HCT116 (cell line): ENCODE results near the gene TRRAP. TPM values are rescaled to one million over a fixed set of nuclear protein-coding genes. Genes with fewer than 3 reads are reported as not detected.

ENCODE experiments used
- ATAC-seq: fragments of 200-7000 bp; cut with Tn5 transposase; 2 replicates; pipeline ENCODE4 v1.9.1; 2020; ENCODE audit warnings: mild to moderate bottlenecking, moderate library complexity
- BruUV-seq: library from RNA; stranded (reverse); fragments of 400-500 nt; replicated peaks from 2 replicates; lab custom pipeline; 2021; lab: Mats Ljungman, UMichigan
- CTCF ChIA-PET: fragments of 300-600 bp; sonication (Branson Sonifier 250); formaldehyde crosslinking; loops from one replicate; lab custom pipeline; 2021; ENCODE audit warnings: antibody characterized with exemption; lab: Charles Lee
- POLR2A ChIA-PET: fragments of 300-600, 350-600 bp; sonication (Branson Sonifier 250); formaldehyde crosslinking; loops from one replicate; lab custom pipeline; 2021; ENCODE audit warnings: antibody characterized with exemption; lab: Charles Lee
- RAD21 ChIA-PET, 2 experiments: fragments of 300-600 bp; sonication (Branson Sonifier 250); formaldehyde crosslinking; loops; one replicate each; lab custom pipeline; 2023; ENCODE audit warnings: low total read pairs in 2 of 2; ENCODE audit not compliant: uncharacterized antibody in 2 of 2, unreplicated experiment in 2 of 2, low non-redundant PET in 1 of 2; lab: Charles Lee
- DNase-seq: peaks from one replicate; pipeline ENCODE4 v3.0.0-alpha.2; 2010; ENCODE audit warnings: low read depth, low spot score
- H2AFZ ChIP-seq: fragments of 200-600 bp; shearing (Covaris generic), sonication (generic); 2 replicates; pipeline ENCODE4 v1.6.1; 2017; ENCODE audit warnings: low read depth, mixed run types, mixed read lengths, antibody characterized with exemption, low read length; ENCODE audit not compliant: poor library complexity, severe bottlenecking
- H3K27ac ChIP-seq: 2 replicates; pipeline ENCODE4 v1.5.1; 2012; ENCODE audit warnings: low read depth, low read length
- H3K27me3 ChIP-seq: fragments of 200-600 bp; sonication (generic); 2 replicates; pipeline ENCODE4 v1.6.1; 2016; ENCODE audit warnings: mixed run types, low read length, mixed read lengths; ENCODE audit not compliant: insufficient read depth
- H3K36me3 ChIP-seq, 2 experiments: fragments of 200-500 bp in 1 of 2; fragments of 200-600 bp in 1 of 2; sonication (Bioruptor generic) in 1 of 2; sonication (generic) in 1 of 2; 2 replicates each; pipeline versions ENCODE4 v1.5.1 to v1.6.1; 2014 to 2016; ENCODE audit warnings: low read length in 2 of 2, inconsistent platforms in 1 of 2, mixed read lengths in 1 of 2, mixed run types in 1 of 2; ENCODE audit not compliant: insufficient read depth in 2 of 2, control insufficient read depth in 1 of 2
- H3K4me1 ChIP-seq, 2 experiments: fragments of 200-600 bp in 1 of 2; sonication (generic) in 1 of 2; 2 replicates each; pipeline versions ENCODE4 v1.5.1 to v1.6.1; 2012 to 2017; ENCODE audit warnings: low read length in 2 of 2, inconsistent platforms in 1 of 2, mild to moderate bottlenecking in 1 of 2, mixed read lengths in 1 of 2, mixed run types in 1 of 2, moderate library complexity in 1 of 2; ENCODE audit not compliant: insufficient read depth in 2 of 2, control insufficient read depth in 1 of 2
- H3K4me2 ChIP-seq: fragments of 200-600 bp; sonication (generic); 2 replicates; pipeline ENCODE4 v1.6.1; 2017; ENCODE audit warnings: mixed run types, low read length, mixed read lengths
- H3K4me3 ChIP-seq, 2 experiments: fragments of 200-600 bp in 1 of 2; sonication (generic) in 1 of 2; replicated peaks in 1 of 2; 2 replicates each; pipeline ENCODE4 v1.5.1; 2011 to 2016; ENCODE audit warnings: low read length in 2 of 2, control low read depth in 1 of 2, low read depth in 1 of 2, mild to moderate bottlenecking in 1 of 2, mixed read lengths in 1 of 2, mixed run types in 1 of 2
- H3K79me2 ChIP-seq: fragments of 200-600 bp; sonication (generic); 2 replicates; pipeline ENCODE4 v1.6.1; 2017; ENCODE audit warnings: mild to moderate bottlenecking, mixed run types, low read length, moderate library complexity, mixed read lengths; ENCODE audit not compliant: insufficient read depth
- H3K9ac ChIP-seq: fragments of 200-600 bp; sonication (generic); 2 replicates; pipeline ENCODE4 v1.6.1; 2016; ENCODE audit warnings: low read length, mixed read lengths
- H3K9me2 ChIP-seq: fragments of 200-600 bp; sonication (generic), shearing (Covaris generic); 2 replicates; pipeline ENCODE4 v1.6.1; 2017; ENCODE audit warnings: mixed run types, mild to moderate bottlenecking, moderate library complexity; ENCODE audit not compliant: insufficient read depth
- H3K9me3 ChIP-seq, 2 experiments: fragments of 200-500 bp in 1 of 2; fragments of 200-600 bp in 1 of 2; sonication (Bioruptor generic) in 1 of 2; sonication (generic) in 1 of 2; 2 replicates each; pipeline ENCODE4 v1.6.1; 2014 to 2017; ENCODE audit warnings: low read length in 2 of 2, mixed read lengths in 2 of 2, inconsistent platforms in 1 of 2, low read depth in 1 of 2, mild to moderate bottlenecking in 1 of 2, mixed run types in 1 of 2, moderate library complexity in 1 of 2; ENCODE audit not compliant: control insufficient read depth in 1 of 2, insufficient read depth in 1 of 2
- H4K20me1 ChIP-seq: fragments of 200-600 bp; sonication (generic), shearing (Covaris generic); 2 replicates; pipeline ENCODE4 v1.6.1; 2017; ENCODE audit warnings: mixed run types, mild to moderate bottlenecking, moderate library complexity; ENCODE audit not compliant: insufficient read depth
- CBX3 ChIP-seq: IDR thresholded peaks from 2 replicates; pipeline ENCODE4 v1.6.1; 2012; ENCODE audit warnings: low read depth
- EGR1 ChIP-seq: IDR thresholded peaks from 2 replicates; pipeline ENCODE4 v1.6.1; 2012; ENCODE audit warnings: low read depth
- EZH2phosphoT487 ChIP-seq: fragments of 200-600 bp; IDR thresholded peaks from 2 replicates; pipeline ENCODE4 v1.6.1; 2018; ENCODE audit warnings: antibody characterized with exemption, borderline replicate concordance
- POLR2AphosphoS5 ChIP-seq: IDR thresholded peaks from 2 replicates; pipeline ENCODE4 v1.6.1; 2011; ENCODE audit warnings: mild to moderate bottlenecking, low read depth, low read length, moderate library complexity
- RAD21 ChIP-seq: IDR thresholded peaks from 2 replicates; pipeline ENCODE4 v1.6.1; 2012; ENCODE audit warnings: low read depth, mild to moderate bottlenecking
- ZNF274 ChIP-seq: fragments of 200-500 bp; sonication (Bioruptor generic); IDR thresholded peaks from 2 replicates; pipeline ENCODE4 v1.6.1; 2014; ENCODE audit warnings: mild to moderate bottlenecking, low read depth, low read length, inconsistent platforms
- intact Hi-C: fragments of 100-400 bp; cut with micrococcal nuclease; formaldehyde crosslinking; loops from 2 replicates; pipeline ENCODE4 v1.10.0; 2022
- total RNA-seq: library from RNA; stranded (reverse); gene quantifications from one replicate; pipeline ENCODE4 v1.2.1, GENCODE V29; 2021; ENCODE audit not compliant: unreplicated experiment
- TF ChIP-seq, protein P1 (sequence below): IDR thresholded peaks from 2 replicates; pipeline ENCODE4 v1.6.1; 2012; ENCODE audit warnings: low read depth
- TF ChIP-seq, protein P2 (sequence below), 3 experiments: fragments of 200-600 bp in 1 of 3; sonication (generic) in 1 of 3; IDR thresholded peaks in 2 of 3; conservative IDR thresholded peaks in 1 of 3; 2 replicates each; pipeline ENCODE4 v1.5.1; 2012 to 2017; ENCODE audit warnings: low read depth in 2 of 3, low read length in 2 of 3, antibody characterized with exemption in 1 of 3, borderline replicate concordance in 1 of 3, control low read depth in 1 of 3, mild to moderate bottlenecking in 1 of 3, mixed read lengths in 1 of 3, mixed run types in 1 of 3, moderate library complexity in 1 of 3; ENCODE audit not compliant: insufficient read depth in 1 of 3
- TF ChIP-seq, protein P3 (sequence below): IDR thresholded peaks from 2 replicates; pipeline ENCODE4 v1.6.1; 2012

TRRAP gene
- total RNA-seq, 1 experiment from 2014 or later: 44.5 TPM

DNA sequence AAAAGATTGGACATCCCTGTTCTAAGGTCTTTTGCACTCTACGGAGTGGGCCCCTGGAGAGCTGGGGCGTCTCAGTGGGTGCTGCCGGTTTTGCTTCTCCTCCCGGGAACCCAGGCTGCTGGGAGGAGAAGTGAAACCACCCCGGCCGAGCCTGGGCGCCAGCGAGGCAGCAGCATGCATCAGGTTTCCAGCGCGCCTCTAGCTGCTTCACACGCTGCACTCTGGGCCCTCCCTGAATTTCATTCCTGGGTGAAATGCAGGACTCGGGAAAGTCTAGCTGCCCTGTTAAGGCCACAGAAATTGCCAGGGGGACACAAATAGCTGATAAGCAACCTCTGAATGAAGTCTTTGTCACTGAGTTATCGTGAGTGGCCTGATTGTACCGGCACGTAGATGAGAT lies 127.4 kb downstream of the TRRAP start:
- H3K4me1 ChIP-seq: no peaks in the 10 kb centered on the region
- ChIA-PET RAD21 (no interaction called here), CTCF (no interaction called here), POLR2A (no interaction called here)
- H4K20me1 ChIP-seq: no peaks in the 10 kb centered on the region
- no peak for ATAC-seq
- H3K9me2 ChIP-seq: no peaks in the 10 kb centered on the region
- H3K4me2 ChIP-seq: no peak overlapping the region
- DNase-seq: no peak
- no peak for TF ChIP-seq POLR2AphosphoS5
- TF ChIP-seq CBX3: no peak
- TF ChIP-seq, protein P1, sequence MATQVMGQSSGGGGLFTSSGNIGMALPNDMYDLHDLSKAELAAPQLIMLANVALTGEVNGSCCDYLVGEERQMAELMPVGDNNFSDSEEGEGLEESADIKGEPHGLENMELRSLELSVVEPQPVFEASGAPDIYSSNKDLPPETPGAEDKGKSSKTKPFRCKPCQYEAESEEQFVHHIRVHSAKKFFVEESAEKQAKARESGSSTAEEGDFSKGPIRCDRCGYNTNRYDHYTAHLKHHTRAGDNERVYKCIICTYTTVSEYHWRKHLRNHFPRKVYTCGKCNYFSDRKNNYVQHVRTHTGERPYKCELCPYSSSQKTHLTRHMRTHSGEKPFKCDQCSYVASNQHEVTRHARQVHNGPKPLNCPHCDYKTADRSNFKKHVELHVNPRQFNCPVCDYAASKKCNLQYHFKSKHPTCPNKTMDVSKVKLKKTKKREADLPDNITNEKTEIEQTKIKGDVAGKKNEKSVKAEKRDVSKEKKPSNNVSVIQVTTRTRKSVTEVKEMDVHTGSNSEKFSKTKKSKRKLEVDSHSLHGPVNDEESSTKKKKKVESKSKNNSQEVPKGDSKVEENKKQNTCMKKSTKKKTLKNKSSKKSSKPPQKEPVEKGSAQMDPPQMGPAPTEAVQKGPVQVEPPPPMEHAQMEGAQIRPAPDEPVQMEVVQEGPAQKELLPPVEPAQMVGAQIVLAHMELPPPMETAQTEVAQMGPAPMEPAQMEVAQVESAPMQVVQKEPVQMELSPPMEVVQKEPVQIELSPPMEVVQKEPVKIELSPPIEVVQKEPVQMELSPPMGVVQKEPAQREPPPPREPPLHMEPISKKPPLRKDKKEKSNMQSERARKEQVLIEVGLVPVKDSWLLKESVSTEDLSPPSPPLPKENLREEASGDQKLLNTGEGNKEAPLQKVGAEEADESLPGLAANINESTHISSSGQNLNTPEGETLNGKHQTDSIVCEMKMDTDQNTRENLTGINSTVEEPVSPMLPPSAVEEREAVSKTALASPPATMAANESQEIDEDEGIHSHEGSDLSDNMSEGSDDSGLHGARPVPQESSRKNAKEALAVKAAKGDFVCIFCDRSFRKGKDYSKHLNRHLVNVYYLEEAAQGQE: no peak
- TF ChIP-seq EGR1: no peak
- TF ChIP-seq ZNF274: no peak
- H3K27ac ChIP-seq: no peak overlapping the region
- H3K9me3 ChIP-seq: no peaks in the 10 kb centered on the region
- peaks cover 31 to 49% of the 10 kb centered on the region in 2 experiments for H3K36me3 ChIP-seq
- no peak overlapping the region for H3K4me3 ChIP-seq
- H2AFZ ChIP-seq: no peak overlapping the region
- intact Hi-C loops: no loop called here
- no peak overlapping the region for H3K9ac ChIP-seq
- BruUV-seq: no TSS peak
- H3K79me2 ChIP-seq: no peaks in the 10 kb centered on the region
- no peaks in the 10 kb centered on the region for H3K27me3 ChIP-seq

DNA sequence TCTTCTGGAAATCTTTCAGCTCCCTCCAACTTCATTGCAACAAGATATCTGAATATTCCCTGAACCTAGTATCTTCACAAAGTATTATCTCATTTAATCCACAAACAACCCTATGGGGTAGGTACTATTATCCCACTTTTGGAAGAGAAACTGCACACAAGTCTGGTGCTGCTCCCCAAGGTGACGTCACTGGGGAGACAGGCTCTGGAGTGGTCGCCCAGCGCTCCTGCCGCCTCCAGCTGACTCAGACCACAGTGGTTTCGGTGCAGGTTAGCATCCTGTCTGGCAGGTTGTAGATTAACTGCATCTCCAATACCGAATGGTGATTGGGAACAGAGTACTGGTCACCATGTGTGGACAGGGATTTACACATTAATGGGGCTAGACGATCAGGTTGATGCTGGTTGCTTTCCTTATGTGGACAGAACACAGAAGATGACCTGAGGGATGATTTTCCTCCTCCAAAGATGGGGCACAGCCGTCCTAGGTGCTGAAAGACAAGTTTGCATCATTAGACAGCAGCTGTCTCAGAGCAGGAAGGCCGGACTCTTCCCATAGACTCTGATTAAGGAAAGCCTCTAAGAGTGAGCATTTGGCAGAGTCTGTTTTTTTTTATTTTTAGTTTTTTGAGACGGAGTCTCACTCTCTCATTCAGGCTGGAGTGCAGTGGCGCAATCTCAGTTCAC lies 128.6 kb downstream of the TRRAP start:
- no peaks in the 10 kb centered on the region for H3K4me1 ChIP-seq
- H3K4me2 ChIP-seq: no peak overlapping the region
- DNase-seq (no peak), ATAC-seq (no peak)
- no peak for TF ChIP-seq RAD21
- no peak for TF ChIP-seq POLR2AphosphoS5
- no peak for TF ChIP-seq EZH2phosphoT487
- TF ChIP-seq, protein P2, sequence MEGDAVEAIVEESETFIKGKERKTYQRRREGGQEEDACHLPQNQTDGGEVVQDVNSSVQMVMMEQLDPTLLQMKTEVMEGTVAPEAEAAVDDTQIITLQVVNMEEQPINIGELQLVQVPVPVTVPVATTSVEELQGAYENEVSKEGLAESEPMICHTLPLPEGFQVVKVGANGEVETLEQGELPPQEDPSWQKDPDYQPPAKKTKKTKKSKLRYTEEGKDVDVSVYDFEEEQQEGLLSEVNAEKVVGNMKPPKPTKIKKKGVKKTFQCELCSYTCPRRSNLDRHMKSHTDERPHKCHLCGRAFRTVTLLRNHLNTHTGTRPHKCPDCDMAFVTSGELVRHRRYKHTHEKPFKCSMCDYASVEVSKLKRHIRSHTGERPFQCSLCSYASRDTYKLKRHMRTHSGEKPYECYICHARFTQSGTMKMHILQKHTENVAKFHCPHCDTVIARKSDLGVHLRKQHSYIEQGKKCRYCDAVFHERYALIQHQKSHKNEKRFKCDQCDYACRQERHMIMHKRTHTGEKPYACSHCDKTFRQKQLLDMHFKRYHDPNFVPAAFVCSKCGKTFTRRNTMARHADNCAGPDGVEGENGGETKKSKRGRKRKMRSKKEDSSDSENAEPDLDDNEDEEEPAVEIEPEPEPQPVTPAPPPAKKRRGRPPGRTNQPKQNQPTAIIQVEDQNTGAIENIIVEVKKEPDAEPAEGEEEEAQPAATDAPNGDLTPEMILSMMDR (IDR thresholded peaks at IDR 0.05 in 2 of 3, conservative IDR thresholded peaks at IDR 0.05 in 1 of 3; ENCODE audit: borderline replicate concordance in 1 of 3, insufficient read depth in 1 of 3, low read depth in 2 of 3, low read length in 2 of 3): no peak
- TF ChIP-seq, protein P3, sequence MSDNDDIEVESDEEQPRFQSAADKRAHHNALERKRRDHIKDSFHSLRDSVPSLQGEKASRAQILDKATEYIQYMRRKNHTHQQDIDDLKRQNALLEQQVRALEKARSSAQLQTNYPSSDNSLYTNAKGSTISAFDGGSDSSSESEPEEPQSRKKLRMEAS: no peak
- RAD21 ChIA-PET: no interaction called here
- H3K79me2 ChIP-seq: no peaks in the 10 kb centered on the region
- no peak overlapping the region for H3K27ac ChIP-seq
- no peak overlapping the region for H3K4me3 ChIP-seq
- no peak overlapping the region for H2AFZ ChIP-seq
- intact Hi-C loops: no loop called here
- CTCF ChIA-PET: no interaction called here
- POLR2A ChIA-PET: no interaction called here
- H3K27me3 ChIP-seq: no peaks in the 10 kb centered on the region
- H3K9me2 ChIP-seq: no peaks in the 10 kb centered on the region
- no peaks in the 10 kb centered on the region for H4K20me1 ChIP-seq
- no peak overlapping the region for H3K9ac ChIP-seq
- H3K36me3 ChIP-seq: peaks cover 32 to 52% of the 10 kb centered on the region in 2 experiments
- no peaks in the 10 kb centered on the region for H3K9me3 ChIP-seq
- BruUV-seq: no TSS peak
